Neuronal stem cell (in vitro differentiated cells): ENCODE data around the gene FBXL3.
A peak's percentile ranks its signal among the peaks of the same experiment; 100 is the strongest.

ENCODE experiments used
- DNase-seq: peaks from one replicate; pipeline ENCODE4 v3.0.0-alpha.2; 2013; ENCODE audit warnings: low spot score
- H2AFZ ChIP-seq: one replicate; pipeline ENCODE4 v1.6.1; 2013; ENCODE audit warnings: mild to moderate bottlenecking, low read length, inconsistent platforms
- H2AK5ac ChIP-seq: 2 replicates; pipeline ENCODE4 v1.6.1; 2013; ENCODE audit warnings: low read depth, mild to moderate bottlenecking, inconsistent platforms, low read length, moderate library complexity, mixed read lengths
- H2BK120ac ChIP-seq: 2 replicates; pipeline ENCODE4 v1.6.1; 2013; ENCODE audit warnings: low read depth, mild to moderate bottlenecking, inconsistent platforms, low read length, moderate library complexity, mixed read lengths
- H2BK12ac ChIP-seq: one replicate; pipeline ENCODE4 v1.6.1; 2013; ENCODE audit warnings: low read length, inconsistent platforms
- H2BK15ac ChIP-seq: 2 replicates; pipeline ENCODE4 v1.6.1; 2013; ENCODE audit warnings: mild to moderate bottlenecking, low read length, inconsistent platforms, mixed read lengths
- H2BK5ac ChIP-seq: one replicate; pipeline ENCODE4 v1.6.1; 2013; ENCODE audit warnings: inconsistent platforms, mild to moderate bottlenecking, low read length, moderate library complexity
- H3K14ac ChIP-seq: one replicate; pipeline ENCODE4 v1.6.1; 2013; ENCODE audit warnings: low read length, inconsistent platforms
- H3K18ac ChIP-seq: 2 replicates; pipeline ENCODE4 v1.6.1; 2013; ENCODE audit warnings: low read length, inconsistent platforms
- H3K23ac ChIP-seq: 2 replicates; pipeline ENCODE4 v1.6.1; 2013; ENCODE audit warnings: low read depth, mild to moderate bottlenecking, mixed read lengths, low read length, inconsistent platforms; ENCODE audit not compliant: poor library complexity
- H3K27ac ChIP-seq: replicated peaks from 3 replicates; pipeline ENCODE4 v1.5.1; 2013; ENCODE audit warnings: low read length, inconsistent platforms
- H3K27me3 ChIP-seq, 3 experiments: 2 replicates each; pipeline ENCODE4 v1.6.1; 2013; ENCODE audit warnings: low read length in 3 of 3, mild to moderate bottlenecking in 2 of 3, inconsistent platforms in 1 of 3, low read depth in 1 of 3, mixed read lengths in 1 of 3, moderate library complexity in 1 of 3; ENCODE audit not compliant: control insufficient read depth in 3 of 3, insufficient read depth in 3 of 3
- H3K36me3 ChIP-seq, 2 donors: replicated peaks in 1 of 2; 2 replicates each; pipeline ENCODE4 v1.6.1; 2013; ENCODE audit warnings: low read length in 2 of 2; ENCODE audit not compliant: control insufficient read depth in 2 of 2, insufficient read depth in 2 of 2
- H3K4ac ChIP-seq: 2 replicates; pipeline ENCODE4 v1.6.1; 2013; ENCODE audit warnings: inconsistent platforms, mild to moderate bottlenecking, low read length, moderate library complexity
- H3K4me1 ChIP-seq, 2 donors: 1 replicate in 1 of 2; 2 replicates in 1 of 2; pipeline ENCODE4 v1.6.1; 2013; ENCODE audit warnings: low read length in 2 of 2, low read depth in 1 of 2; ENCODE audit not compliant: control insufficient read depth in 2 of 2, insufficient read depth in 1 of 2
- H3K4me2 ChIP-seq: one replicate; pipeline ENCODE4 v1.6.1; 2013; ENCODE audit warnings: mild to moderate bottlenecking, low read length, inconsistent platforms; ENCODE audit not compliant: insufficient read depth, poor library complexity, severe bottlenecking
- H3K4me3 ChIP-seq, 2 donors: 2 replicates each; pipeline ENCODE4 v1.5.1; 2013; ENCODE audit warnings: low read length in 2 of 2, mild to moderate bottlenecking in 2 of 2, inconsistent platforms in 1 of 2, moderate library complexity in 1 of 2
- H3K79me1 ChIP-seq: one replicate; pipeline ENCODE4 v1.6.1; 2013; ENCODE audit warnings: low read depth, mild to moderate bottlenecking, inconsistent platforms, low read length, moderate library complexity
- H3K9ac ChIP-seq: one replicate; pipeline ENCODE4 v1.6.1; 2013; ENCODE audit warnings: mild to moderate bottlenecking, low read depth, low read length, inconsistent platforms; ENCODE audit not compliant: poor library complexity
- H3K9me3 ChIP-seq, 2 donors: replicated peaks in 1 of 2; 2 replicates each; pipeline versions ENCODE3 to v1.6.1; 2013; ENCODE audit warnings: low read length in 2 of 2, mild to moderate bottlenecking in 2 of 2, inconsistent platforms in 1 of 2, low read depth in 1 of 2, mixed read lengths in 1 of 2, moderate library complexity in 1 of 2; ENCODE audit not compliant: control insufficient read depth in 2 of 2, insufficient read depth in 1 of 2
- H4K8ac ChIP-seq: one replicate; pipeline ENCODE4 v1.6.1; 2013; ENCODE audit warnings: low read depth, mild to moderate bottlenecking, inconsistent platforms, low read length, moderate library complexity
- H4K91ac ChIP-seq: one replicate; pipeline ENCODE4 v1.6.1; 2013; ENCODE audit warnings: low read length, low read depth, mild to moderate bottlenecking, inconsistent platforms; ENCODE audit not compliant: poor library complexity
- WGBS, 2 donors: extraction: QIAGEN DNeasy Blood & Tissue Kit; methylation state at CpG; one replicate each; pipeline ENCODE4 v1.1.7; 2013; ENCODE audit warnings: missing lambda C conversion rate in 2 of 2, mixed read lengths in 1 of 2; ENCODE audit not compliant: insufficient read length in 2 of 2, insufficient replicate concordance in 1 of 2; ENCODE audit errors: extremely low coverage in 2 of 2; 5-methylcytosine and 5-hydroxymethylcytosine counted together

The FBXL3 gene

DNA sequence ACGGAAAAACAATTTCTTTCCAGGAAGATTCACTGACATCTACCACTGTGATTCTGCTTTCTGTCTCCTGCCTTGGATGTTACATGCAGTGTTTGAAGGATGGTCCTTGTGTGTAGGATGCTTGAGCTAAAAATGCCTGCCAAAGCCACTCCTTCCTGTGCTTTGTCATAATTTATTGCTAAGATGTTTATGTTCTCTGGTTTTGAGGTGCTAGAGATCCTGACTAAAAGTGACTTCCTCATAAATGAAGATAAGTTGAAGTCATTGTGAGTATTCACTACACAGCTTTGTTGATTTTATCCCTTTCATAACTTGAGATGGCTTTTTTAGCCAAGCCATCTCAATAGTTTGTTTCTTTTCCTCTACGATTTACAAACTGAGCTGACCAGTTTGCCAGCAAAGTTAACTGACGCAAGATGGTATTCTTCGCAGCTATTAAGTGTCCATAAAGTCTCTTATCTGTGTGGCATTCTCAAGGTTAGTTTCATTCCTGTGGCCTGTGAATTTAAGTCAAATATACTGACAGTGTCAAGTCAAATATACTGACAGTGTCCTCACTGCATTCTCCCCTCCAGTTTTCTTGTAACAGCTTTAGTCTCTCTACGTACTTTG, 15.7 kb upstream of the FBXL3 start:
- Histone ChIP-seq H2BK12ac (no peak overlapping the region), H3K27ac (no peak overlapping the region), H3K4ac (no peak overlapping the region), H3K79me1 (no peaks in the 10 kb centered on the region), H2AFZ (no peak overlapping the region), H3K14ac (no peak overlapping the region), H2BK5ac (no peak overlapping the region), H2BK15ac (no peak overlapping the region), H3K9ac (no peak overlapping the region), H2BK120ac (no peak overlapping the region), H3K4me2 (no peak overlapping the region), H3K36me3 (peaks cover 0 to 20% of the 10 kb centered on the region in 2 donors), H4K91ac (no peak overlapping the region), H2AK5ac (no peak overlapping the region), H3K18ac (no peak overlapping the region), H3K4me3 (no peak overlapping the region), H3K9me3 (peaks cover 1 to 4% of the 10 kb centered on the region in 2 donors), H4K8ac (no peak overlapping the region), H3K27me3 (peaks cover 0 to 2% (median 0%) of the 10 kb centered on the region in 3 experiments), H3K4me1 (peaks cover 0 to 6% of the 10 kb centered on the region in 2 donors), H3K23ac (no peak overlapping the region)
- WGBS, 2 donors = no CpG with 5 or more reads among the region's 5 CpGs
- DNase-seq = no peak

- peaks cover 0 to 11% of the 10 kb centered on the region in 2 donors for H3K36me3 ChIP-seq
- no peak overlapping the region for H3K27ac ChIP-seq
- no CpG with 5 or more reads among the region's 9 CpGs for WGBS, 2 donors
- H3K14ac ChIP-seq = no peak overlapping the region
- H3K4me1 ChIP-seq = no peaks in the 10 kb centered on the region
- no peak overlapping the region for H2AFZ ChIP-seq
- peaks cover 0 to 1% of the 10 kb centered on the region in 2 donors for H3K9me3 ChIP-seq
- H3K4ac ChIP-seq = no peak overlapping the region
- H3K4me2 ChIP-seq = no peak overlapping the region
- H2BK5ac ChIP-seq = no peak overlapping the region
- H2BK15ac ChIP-seq = no peak overlapping the region
- H4K91ac ChIP-seq = no peak overlapping the region
- no peak overlapping the region for H3K9ac ChIP-seq
- H3K79me1 ChIP-seq = no peaks in the 10 kb centered on the region
- H3K23ac ChIP-seq = no peak overlapping the region
- DNase-seq = no peak
- no peak overlapping the region for H4K8ac ChIP-seq
- peak overlapping the region; percentile 24 for H3K18ac ChIP-seq
- H3K4me3 ChIP-seq = peak overlapping the region in 1 of 2 donors; percentile 29
- H2BK12ac ChIP-seq = no peak overlapping the region
- H2BK120ac ChIP-seq = no peak overlapping the region
- no peaks in the 10 kb centered on the region for H3K27me3 ChIP-seq
- H2AK5ac ChIP-seq = no peak overlapping the region
Observed at GRCh38 chr13:77040835-77041234, 13.9 kb upstream of the FBXL3 start.

- H2AK5ac ChIP-seq = no peak overlapping the region
- no peak overlapping the region for H3K14ac ChIP-seq
- H2BK120ac ChIP-seq = no peak overlapping the region
- H4K8ac ChIP-seq = no peak overlapping the region
- no peak overlapping the region for H2BK5ac ChIP-seq
- H3K18ac ChIP-seq = no peak overlapping the region
- no peaks in the 10 kb centered on the region for H3K4me1 ChIP-seq
- H3K27me3 ChIP-seq = no peaks in the 10 kb centered on the region
- no peak for DNase-seq
- no CpG with 5 or more reads among the region's 7 CpGs for WGBS, 2 donors
- peaks cover 0 to 8% of the 10 kb centered on the region in 2 donors for H3K36me3 ChIP-seq
- no peaks in the 10 kb centered on the region for H3K79me1 ChIP-seq
- H3K4me3 ChIP-seq = no peak overlapping the region
- no peak overlapping the region for H3K9ac ChIP-seq
- H2AFZ ChIP-seq = no peak overlapping the region
- no peak overlapping the region for H3K4ac ChIP-seq
- no peak overlapping the region for H3K4me2 ChIP-seq
- no peak overlapping the region for H2BK15ac ChIP-seq
- no peak overlapping the region for H2BK12ac ChIP-seq
- H3K23ac ChIP-seq = no peak overlapping the region
- no peak overlapping the region for H3K27ac ChIP-seq
- H4K91ac ChIP-seq = no peak overlapping the region
- peaks cover 0 to 1% of the 10 kb centered on the region in 2 donors for H3K9me3 ChIP-seq
Observed at GRCh38 chr13:77040076-77040475, 13.1 kb upstream of the FBXL3 start.

- Histone ChIP-seq H3K4me3 (no peak overlapping the region), H3K79me1 (no peaks in the 10 kb centered on the region), H2BK12ac (no peak overlapping the region), H4K8ac (no peak overlapping the region), H3K27me3 (no peaks in the 10 kb centered on the region), H2AFZ (no peak overlapping the region), H3K36me3 (no peaks in the 10 kb centered on the region), H3K14ac (no peak overlapping the region), H2BK5ac (no peak overlapping the region), H3K23ac (no peak overlapping the region), H4K91ac (no peak overlapping the region), H3K9me3 (peaks cover 0 to 1% of the 10 kb centered on the region in 2 donors), H3K4ac (no peak overlapping the region), H3K9ac (no peak overlapping the region), H3K4me2 (no peak overlapping the region), H3K18ac (no peak overlapping the region), H2BK15ac (no peak overlapping the region), H3K4me1 (no peaks in the 10 kb centered on the region), H3K27ac (no peak overlapping the region), H2AK5ac (no peak overlapping the region), H2BK120ac (no peak overlapping the region)
- no CpG with 5 or more reads among the region's 5 CpGs for WGBS, 2 donors
- no peak for DNase-seq
Observed at GRCh38 chr13:77038907-77039480, 12.0 kb upstream of the FBXL3 start.
